Ammon's horn (tissue), 1 donor: ENCODE data around the gene PAM.
"Not testable (repeated sequence)": the region's sequence is repeated elsewhere in the genome, so short reads cannot be mapped to it uniquely, and the experiment has no call there.

Source experiments
- DNase-seq: peaks from one replicate; pipeline ENCODE4 v3.0.0-alpha.2; 2016; ENCODE audit warnings: low spot score

The PAM gene

GRCh38 chr5:102946414-102946813 lies 191.3 kb downstream of the PAM start:
- DNase-seq, result no peak

GRCh38 chr5:102946971-102947370 lies 191.9 kb downstream of the PAM start:
- no peak for DNase-seq

GRCh38 chr5:102955488-102955887 lies 200.4 kb downstream of the PAM start:
- DNase-seq, result no peak

GRCh38 chr5:102956599-102956998 lies 201.5 kb downstream of the PAM start:
- no peak for DNase-seq

GRCh38 chr5:102957141-102957540 lies 202.0 kb downstream of the PAM start:
- DNase-seq, result no peak

- DNase-seq, result no peak
Observed at GRCh38 chr5:102958481-102959011, 203.4 kb downstream of the PAM start.

- no peak for DNase-seq
Observed at GRCh38 chr5:102959055-102959454, 203.9 kb downstream of the PAM start.

GRCh38 chr5:102961671-102962070 lies 206.6 kb downstream of the PAM start:
- no peak for DNase-seq

GRCh38 chr5:102965653-102966052 lies 210.5 kb downstream of the PAM start:
- DNase-seq, result no peak

- no peak for DNase-seq
Observed at GRCh38 chr5:102969641-102970040, 214.5 kb downstream of the PAM start.

- peak; percentile 56 for DNase-seq
Observed at GRCh38 chr5:102971676-102972293, 216.7 kb downstream of the PAM start.

- DNase-seq, result no peak
Observed at GRCh38 chr5:102974177-102974576, 219.1 kb downstream of the PAM start.

GRCh38 chr5:102975045-102975444 lies 219.9 kb downstream of the PAM start:
- DNase-seq, result peak; percentile 59

GRCh38 chr5:102975457-102976182 lies 220.5 kb downstream of the PAM start:
- DNase-seq, result no peak

GRCh38 chr5:102981957-102982635 lies 227.0 kb downstream of the PAM start:
- DNase-seq, result no peak

GRCh38 chr5:102986074-102986473 lies 231.0 kb downstream of the PAM start:
- DNase-seq, result no peak

GRCh38 chr5:102988459-102988858 lies 233.4 kb downstream of the PAM start:
- DNase-seq, result no peak

- DNase-seq, result no peak
Observed at GRCh38 chr5:102991802-102992201, 236.7 kb downstream of the PAM start.

- DNase-seq, result no peak
Observed at GRCh38 chr5:102996011-102996575, 241.0 kb downstream of the PAM start.

- no peak for DNase-seq
Observed at GRCh38 chr5:102998224-102998623, 243.1 kb downstream of the PAM start.

- no peak for DNase-seq
Observed at GRCh38 chr5:102999191-102999590, 244.1 kb downstream of the PAM start.

GRCh38 chr5:102999621-103000020 lies 244.5 kb downstream of the PAM start:
- DNase-seq, result not testable (repeated sequence)

GRCh38 chr5:103000089-103000488 lies 245.0 kb downstream of the PAM start:
- DNase-seq, result no peak
